Vein endothelial cell (primary cell): ENCODE measurements around the gene RNF135. TPM values are rescaled to one million over a fixed set of nuclear protein-coding genes. Genes with fewer than 3 reads are reported as not detected.

Source experiments
- small RNA-seq: library from RNA; depleted of rRNA; stranded (forward); fragments of <200 nt; gene quantifications from one replicate; pipeline ENCODE3, GENCODE V24; 2012
- total RNA-seq: library from RNA; depleted of rRNA; stranded (reverse); fragments of >200 nt; gene quantifications from 2 replicates; pipeline ENCODE4 v1.2.3, GENCODE V29; 2012

Gene RNF135
- total RNA-seq, result 6.8 and 9.1 TPM in 2 replicates

GRCh38 chr17:30970831-30971567 is at the start of gene RNF135:
Gene RNF135, plus strand, starts transcription at chr17:30971039. Its CDS starts 35 bp downstream, at chr17:30971074.

GRCh38 chr17:30921544-30922196 is 49.2 kb upstream of the RNF135 start, which contains the start of gene ADAP2:
Gene ADAP2, plus strand, starts transcription at chr17:30921945. Its CDS starts 70 bp downstream, at chr17:30922015.

Small RNA genes within 50 kb of the gene (small RNA-seq; reads per million reads assigned to genes)
- gene AC138207.3, result not detected
- not detected for gene RN7SL138P

Other genes with a start within 250 kb of the RNF135 start
- gene CRLF3, start 146.3 kb upstream of the RNF135 start, total RNA-seq, result 12.4 and 20.2 TPM in 2 replicates
- gene ATAD5, start 139.1 kb upstream of the RNF135 start, total RNA-seq, result 2.9 and 7.7 TPM in 2 replicates
- gene TEFM, start 64.8 kb upstream of the RNF135 start, total RNA-seq, result 8.8 and 18.4 TPM in 2 replicates
- 0.19 and 0.33 TPM in 2 replicates for gene ADAP2, start 49.1 kb upstream of the RNF135 start, total RNA-seq
- 36.9 and 44.1 TPM in 2 replicates for gene NF1, start 123.9 kb downstream of the RNF135 start, total RNA-seq